NCI-H187 treated with DMSO at 0.1 percent for 48 hours (cell line): ENCODE results near the gene RASAL1.

Source experiments
- DNase-seq: peaks from one replicate; lab custom pipeline; 2025; lab: John Stamatoyannopoulos, UW

Gene RASAL1, protein sequence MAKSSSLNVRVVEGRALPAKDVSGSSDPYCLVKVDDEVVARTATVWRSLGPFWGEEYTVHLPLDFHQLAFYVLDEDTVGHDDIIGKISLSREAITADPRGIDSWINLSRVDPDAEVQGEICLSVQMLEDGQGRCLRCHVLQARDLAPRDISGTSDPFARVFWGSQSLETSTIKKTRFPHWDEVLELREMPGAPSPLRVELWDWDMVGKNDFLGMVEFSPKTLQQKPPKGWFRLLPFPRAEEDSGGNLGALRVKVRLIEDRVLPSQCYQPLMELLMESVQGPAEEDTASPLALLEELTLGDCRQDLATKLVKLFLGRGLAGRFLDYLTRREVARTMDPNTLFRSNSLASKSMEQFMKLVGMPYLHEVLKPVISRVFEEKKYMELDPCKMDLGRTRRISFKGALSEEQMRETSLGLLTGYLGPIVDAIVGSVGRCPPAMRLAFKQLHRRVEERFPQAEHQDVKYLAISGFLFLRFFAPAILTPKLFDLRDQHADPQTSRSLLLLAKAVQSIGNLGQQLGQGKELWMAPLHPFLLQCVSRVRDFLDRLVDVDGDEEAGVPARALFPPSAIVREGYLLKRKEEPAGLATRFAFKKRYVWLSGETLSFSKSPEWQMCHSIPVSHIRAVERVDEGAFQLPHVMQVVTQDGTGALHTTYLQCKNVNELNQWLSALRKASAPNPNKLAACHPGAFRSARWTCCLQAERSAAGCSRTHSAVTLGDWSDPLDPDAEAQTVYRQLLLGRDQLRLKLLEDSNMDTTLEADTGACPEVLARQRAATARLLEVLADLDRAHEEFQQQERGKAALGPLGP

DNA sequence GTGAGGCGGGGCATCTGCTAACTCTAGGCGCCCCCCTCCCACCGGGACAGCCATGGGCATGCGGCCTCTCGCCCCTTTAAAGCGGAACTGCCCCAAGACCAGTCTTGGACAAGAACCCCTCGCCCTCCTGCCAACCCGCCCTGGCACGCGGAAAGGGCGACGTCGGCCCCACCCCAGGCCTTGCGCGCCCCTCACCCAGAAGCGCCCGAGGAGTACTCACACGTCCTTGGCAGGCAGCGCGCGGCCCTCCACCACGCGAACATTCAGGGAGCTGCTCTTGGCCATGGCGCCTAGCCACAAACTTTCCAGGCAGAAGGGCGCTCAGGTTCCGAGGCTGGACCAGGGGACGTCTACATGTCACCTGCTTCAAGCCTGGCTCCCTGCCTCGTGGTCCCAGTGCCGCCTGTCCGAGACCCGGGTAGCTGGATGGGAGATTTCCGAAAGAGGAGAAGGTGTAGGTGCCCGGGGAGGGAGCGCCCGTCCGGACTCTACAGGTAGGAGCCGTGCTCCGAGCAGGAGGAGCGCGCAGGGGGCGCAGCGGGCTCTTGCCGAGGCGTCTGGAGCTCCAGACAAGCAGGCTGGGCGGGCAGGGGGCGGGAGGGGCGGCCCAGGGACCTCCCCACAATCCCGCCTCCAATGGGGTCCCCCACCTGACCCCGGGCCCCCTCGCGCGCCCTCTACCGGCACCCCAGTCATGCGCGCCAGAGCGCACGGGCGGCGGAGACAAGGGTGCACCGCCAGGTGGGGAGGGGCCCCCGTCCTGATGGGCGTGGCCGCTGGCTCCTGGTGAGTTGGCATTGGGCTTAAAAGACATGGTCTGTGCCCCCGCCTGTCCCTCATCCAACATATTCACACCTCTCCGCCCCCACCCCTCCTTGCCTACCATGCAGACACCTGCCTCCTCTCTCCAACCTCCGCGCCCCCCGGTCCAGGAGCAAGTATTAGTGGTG, at the start of gene RASAL1:
Gene RASAL1, minus strand, starts transcription at position 584 of the 950 bp plus-strand sequence. Its CDS starts 299 bp downstream, at position 285.
- no peak for DNase-seq

GRCh38 chr12:113184900-113185179, 49.3 kb upstream of the RASAL1 start:
- no peak for DNase-seq

DNA sequence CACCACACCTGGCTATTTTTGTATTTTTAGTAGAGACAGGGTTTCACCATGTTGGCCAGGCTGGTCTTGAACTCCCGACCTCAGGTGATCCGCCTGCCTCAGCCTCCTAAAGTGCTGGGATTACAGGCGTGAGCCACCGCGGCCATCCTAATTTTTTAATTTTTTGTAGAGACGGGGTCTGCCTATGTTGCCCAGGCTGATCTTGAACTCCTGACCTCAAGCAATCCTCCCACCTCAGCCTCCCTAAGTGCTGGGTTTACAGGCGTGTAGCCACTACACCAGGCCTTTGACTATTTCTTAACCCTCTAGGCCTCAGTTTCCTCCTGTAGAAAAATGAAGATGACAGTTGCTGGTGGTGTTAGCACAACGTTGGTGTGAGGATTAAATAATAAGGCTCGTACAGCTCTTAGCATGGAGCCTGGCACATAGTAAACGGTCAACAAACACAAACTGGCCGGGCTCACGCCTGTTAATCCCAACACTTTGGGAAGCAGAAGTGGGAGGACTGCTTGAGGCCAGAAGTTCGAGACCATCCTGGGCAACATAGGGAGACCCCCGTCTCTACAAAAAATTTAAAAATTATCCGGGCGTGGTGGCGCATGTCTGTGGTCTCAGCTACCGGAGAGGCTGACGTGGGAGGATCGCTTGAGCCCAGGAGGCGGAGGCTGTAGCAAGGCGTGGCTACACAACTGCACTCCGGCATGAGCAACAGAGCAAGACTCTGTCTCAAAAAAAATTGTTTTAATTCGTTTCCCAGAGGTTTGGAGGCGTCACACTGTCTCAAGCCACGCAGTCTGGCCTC, 48.7 kb upstream of the RASAL1 start:
- DNase-seq, result no peak

DNA sequence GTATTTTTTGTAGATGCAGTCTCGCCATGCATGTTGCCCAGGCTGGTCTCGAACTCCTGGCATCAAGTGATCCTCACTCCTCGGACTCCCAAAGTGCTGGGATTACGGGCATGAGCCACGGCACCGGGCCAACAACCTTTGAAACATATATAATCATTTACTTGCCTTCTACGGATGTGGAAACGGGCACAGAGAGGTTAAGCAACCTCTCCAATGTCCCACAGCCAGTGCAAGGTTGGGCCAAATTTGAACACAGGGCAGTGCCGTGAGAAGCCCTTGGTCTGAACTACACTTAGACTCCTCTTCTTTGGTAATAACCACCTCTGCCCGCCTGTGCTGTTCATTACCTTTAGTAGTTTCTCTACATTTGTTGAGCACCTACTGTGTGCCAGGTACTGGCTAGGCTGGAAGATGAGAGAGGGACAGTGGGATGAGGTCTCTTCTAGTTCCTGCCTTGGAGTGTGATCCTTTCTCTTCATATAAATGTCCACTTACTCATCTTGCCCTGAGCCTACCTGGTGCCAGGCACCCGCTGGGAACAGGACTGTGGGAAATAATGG, 47.5 kb upstream of the RASAL1 start:
- no peak for DNase-seq

DNA sequence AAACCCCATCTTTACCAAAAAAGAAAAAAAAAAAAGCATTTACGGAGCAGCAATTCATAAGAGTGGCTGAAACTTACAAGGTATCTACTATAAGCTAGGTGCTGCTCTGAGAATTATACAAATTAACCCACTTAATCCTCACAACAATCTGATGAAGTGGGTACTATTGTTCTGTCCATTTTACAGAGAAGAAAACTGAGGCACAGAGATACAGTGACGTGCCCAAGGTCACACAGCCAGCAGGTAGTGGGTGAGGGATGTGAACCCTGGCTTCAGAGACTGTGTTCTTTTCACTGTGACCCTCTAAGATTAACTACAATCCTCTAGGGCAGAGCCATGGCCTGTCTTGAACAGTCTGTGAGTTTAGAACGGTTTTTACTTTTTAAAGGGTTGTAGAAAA, 46.4 kb upstream of the RASAL1 start:
- DNase-seq, result no peak

DNA sequence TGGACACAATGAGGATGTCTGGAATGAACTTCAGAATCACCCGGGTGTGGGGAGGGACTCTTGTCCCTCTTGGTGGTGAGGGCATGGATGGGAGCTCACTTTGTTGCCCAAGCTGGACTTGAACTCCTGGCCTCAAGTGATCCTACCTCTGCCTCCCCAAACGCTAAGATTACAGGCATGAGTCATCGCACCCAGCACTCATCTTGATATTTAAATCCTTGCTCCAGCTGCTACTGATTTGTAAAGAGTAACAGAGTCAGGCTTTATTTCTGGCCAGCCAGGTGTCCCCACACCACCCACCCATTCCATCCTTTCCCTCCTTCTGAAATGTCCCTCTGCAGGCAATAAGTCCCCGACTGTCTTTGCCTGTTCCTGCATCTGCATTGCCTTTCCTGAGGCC, 44.8 kb upstream of the RASAL1 start:
- no peak for DNase-seq

DNA sequence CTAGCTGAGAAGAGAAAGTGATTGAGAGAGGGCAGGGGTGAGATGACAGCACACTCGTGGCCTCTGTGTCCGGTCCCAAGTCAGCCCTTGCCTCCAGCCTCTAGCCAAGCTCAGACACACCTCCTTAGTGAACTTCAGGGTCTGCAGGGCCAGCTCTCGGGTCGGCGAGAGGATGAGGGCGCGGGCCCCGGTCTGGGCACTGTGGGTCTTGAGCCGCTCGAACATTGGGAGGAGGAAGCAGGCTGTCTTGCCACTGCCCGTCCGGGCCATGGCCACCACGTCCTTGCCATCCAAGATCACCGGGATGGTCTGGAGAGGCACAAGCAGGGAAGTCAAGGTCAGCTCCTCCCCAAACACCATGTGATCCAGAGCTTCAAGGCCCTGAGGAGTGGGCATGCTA, 43.5 kb upstream of the RASAL1 start:
- no peak for DNase-seq

DNA sequence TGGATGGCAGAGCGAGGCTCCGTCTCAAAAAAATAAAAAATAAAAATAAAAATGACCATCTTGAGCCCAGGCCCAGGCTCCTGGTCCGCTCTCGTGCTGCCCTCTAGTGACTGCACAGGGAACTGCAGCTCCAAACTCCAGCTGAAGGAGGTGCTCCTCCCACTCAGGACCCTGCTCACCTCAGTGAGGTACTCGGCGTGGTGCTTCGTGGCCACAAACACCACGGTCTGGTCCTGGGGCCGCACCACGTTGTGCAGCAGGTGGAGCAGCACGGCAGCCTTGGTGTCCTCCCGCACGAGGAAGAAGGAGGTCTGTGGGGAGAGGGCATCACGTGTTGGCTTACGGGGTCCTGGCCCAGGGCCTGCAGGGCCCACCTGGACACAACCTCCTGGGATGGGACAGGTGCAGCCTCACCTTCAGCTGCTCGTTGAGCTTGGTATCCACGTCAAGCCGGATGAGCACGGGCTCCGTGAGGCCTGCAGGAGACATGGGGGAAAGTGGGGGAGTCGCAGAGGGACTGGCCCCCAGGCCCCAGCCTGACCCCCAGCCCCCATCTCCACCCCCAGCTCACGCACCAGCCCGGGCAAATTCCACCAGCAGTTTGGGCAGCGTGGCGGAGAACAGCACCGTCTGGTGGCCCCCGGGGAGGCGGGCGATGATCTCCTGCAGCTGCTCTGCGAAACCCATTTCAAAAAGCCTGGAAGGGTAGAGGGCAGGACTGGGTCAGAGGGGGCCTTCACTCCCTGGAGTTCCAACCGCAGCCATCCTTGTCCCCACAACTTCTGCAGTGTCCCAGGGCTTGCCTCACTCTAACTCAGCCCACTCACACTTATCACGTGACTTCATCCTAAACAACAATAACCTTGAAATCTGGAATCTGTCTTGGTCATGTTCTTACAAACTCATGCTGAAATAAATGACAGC, 39.2 kb upstream of the RASAL1 start:
- DNase-seq, result no peak

GRCh38 chr12:113173081-113173698, 37.6 kb upstream of the RASAL1 start:
- DNase-seq, result no peak

DNA sequence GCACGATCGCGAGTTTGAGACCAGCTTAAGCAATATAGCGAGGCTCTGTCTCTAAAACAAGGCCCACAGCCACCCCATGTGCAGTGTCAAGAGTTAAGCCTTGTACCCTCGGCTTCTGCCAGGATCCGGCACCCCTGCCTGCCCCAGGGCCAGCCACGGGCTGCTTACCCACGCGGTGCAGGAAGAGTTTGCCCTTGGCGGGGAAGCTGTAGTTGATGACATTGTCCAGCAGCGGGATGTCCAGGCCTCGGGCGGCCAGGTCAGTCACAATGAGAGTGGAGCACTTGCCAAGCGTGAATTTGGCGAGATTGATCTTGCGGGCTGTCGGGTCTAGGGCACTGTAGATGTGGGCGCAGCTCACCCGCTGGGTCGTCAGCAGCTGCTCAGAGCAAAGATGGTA, 36.6 kb upstream of the RASAL1 start:
- DNase-seq, result no peak

DNA sequence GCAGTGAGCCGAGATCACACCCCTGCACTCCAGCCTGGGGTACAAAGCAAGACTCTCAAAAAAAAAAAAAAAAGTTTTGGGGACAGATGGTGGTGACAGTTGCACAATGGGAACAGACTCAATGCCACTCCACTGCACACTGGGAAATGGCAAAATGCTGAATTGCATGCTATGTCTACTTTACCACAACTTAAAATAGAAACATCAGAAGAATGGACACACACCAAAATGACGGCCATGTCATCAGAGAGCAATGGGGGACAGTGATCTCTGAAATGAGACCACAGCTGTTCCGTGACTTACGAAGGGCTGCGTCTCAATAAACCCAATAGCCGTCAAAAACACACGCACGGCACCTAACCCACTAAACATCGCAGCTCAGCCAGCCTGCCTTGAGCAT, 36.0 kb upstream of the RASAL1 start:
- no peak for DNase-seq

DNA sequence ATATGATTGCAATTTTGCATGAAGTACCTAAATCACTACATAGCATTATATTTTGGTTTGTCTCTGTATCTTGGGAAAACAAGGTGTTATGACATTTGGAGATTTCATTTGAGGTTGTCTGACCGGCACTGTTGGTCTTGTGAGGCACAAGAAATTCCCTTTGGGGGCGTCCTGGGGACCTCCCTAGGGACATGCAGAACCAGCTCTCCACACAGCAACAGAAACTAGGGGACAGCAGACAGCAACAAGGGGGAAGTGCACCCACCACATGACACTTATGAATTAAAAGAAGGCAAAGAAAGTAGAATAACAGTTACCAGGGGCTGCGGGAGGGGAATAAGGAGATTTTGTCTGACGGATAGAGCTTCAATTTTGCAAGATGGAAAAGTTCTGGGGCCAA, 35.4 kb upstream of the RASAL1 start:
- DNase-seq, result no peak

- no peak for DNase-seq
Observed at GRCh38 chr12:113170457-113170856, 34.9 kb upstream of the RASAL1 start.

DNA sequence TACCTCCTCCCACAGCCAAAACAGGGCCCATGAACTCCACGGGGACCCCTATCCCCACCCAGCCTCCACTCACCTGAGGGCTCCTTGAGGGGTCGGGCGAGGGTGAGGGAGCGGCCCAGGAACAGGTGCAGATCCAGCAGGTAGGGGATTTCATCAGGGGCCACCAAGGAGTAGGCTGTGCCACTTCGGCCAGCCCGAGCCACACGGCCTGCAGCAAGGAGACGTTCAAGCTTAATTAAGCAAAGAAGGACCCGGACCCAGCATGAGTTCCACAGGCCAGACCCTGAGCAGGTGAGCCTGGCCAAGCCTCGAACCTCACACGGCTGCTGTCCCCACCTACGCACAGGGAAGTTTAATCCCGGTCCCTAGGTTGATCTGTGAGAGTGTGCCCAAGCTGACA, 34.1 kb upstream of the RASAL1 start:
- DNase-seq, result no peak

- DNase-seq, result no peak
Observed at GRCh38 chr12:113167868-113168267, 32.3 kb upstream of the RASAL1 start.

DNA sequence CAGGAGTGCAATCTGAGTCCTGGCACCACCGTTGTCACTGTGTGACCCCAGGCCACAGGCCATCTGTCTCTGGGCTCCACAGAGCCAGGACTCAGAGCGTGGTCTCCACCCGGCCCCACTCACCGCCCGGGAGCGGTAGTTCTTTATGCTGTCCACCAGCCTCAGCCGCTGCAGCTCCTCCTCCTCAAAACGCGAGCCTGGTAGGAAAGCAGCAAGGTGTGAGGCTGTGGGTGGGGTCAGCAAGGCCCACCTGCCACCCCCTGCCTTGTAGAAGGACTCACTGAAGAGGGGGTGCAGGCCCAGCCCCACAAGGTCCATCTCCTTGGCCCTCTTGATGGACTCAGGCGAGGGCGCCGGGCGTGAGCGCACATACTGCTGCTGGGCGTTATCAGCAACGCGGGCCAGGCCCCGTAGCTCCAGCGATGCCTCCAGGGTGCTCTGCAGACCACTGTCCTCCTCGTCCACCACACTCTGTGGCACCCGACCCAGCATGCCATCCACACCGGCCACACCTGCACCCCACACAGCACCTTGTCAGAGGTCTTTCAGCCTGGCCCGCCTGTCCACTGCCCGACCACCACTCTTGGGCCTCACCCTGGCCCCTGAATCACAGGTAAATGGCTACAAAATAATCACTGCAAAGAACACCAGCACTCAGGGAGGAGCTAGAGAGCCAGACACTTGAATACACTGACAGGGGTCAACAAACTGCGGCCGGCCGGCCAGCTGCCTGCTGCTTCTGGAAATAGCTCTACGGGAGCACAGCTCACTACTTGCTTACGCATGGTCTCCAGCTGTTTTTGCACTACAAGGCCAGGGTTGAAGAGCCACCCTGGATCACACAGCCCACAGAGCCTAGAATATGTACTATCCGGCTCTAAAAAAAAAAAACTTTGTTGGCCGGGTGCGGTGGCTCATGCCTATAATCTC, 30.2 kb upstream of the RASAL1 start:
- no peak for DNase-seq

DNA sequence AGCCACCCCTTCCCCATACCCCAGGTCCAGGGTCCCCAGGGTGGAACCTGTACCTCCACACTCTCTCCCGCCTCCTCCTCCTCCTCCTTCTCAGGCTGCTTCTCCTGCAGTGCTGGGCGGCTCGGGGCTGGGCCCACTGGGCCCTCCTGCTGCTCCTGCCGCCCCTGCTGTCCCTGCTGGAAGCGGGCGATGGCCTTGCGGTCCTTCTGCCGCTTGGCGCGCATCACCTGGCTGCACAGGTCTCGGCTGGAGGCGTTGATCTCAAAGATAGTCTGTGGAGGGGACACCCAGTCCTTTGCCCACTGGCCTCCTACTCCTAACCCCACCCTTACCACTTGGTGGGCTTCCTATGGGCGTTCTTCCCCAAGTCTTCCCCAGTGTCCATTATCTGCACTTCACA, 28.5 kb upstream of the RASAL1 start:
- no peak for DNase-seq

DNA sequence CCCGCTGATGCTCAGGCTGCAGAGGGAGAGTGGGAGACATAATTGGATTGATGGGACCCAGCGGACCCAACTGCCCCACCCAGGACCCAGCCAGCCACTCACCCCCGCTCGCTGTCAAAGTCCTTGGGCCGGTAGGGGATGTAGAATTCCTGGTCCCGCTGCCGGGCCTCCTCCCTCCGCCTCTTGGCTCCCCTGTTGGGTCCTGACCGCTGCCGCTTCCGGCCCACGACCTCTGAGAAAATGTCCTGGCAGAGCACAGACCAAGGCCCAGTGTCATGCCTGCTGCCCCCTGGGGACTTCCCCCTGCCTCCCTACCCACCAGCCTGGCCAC, 27.4 kb upstream of the RASAL1 start:
- no peak for DNase-seq
